Aorta (tissue), 5 donors: ENCODE data around the gene SBF2. TPM values are rescaled to one million over a fixed set of nuclear protein-coding genes. Genes with fewer than 3 reads are reported as not detected.

Experiments used
- ATAC-seq: fragments of 200-7000 bp; cut with Tn5 transposase; one replicate; pipeline ENCODE4 v1.9.1; 2022; ENCODE audit warnings: moderate library complexity; ENCODE audit not compliant: low FRiP score
- DNase-seq, 2 donors: peaks; one replicate each; pipeline ENCODE4 v3.0.0-alpha.2; 2020
- H3K27ac ChIP-seq, 2 donors: one replicate each; pipeline ENCODE4 v1.5.1; 2013; ENCODE audit warnings: low read length in 2 of 2, mild to moderate bottlenecking in 2 of 2, moderate library complexity in 2 of 2, control low read depth in 1 of 2, inconsistent platforms in 1 of 2, low read depth in 1 of 2
- H3K27me3 ChIP-seq, 2 donors: one replicate each; pipeline ENCODE4 v1.6.1; 2013; ENCODE audit warnings: control low read depth in 1 of 2, low read length in 1 of 2, mild to moderate bottlenecking in 1 of 2, moderate library complexity in 1 of 2; ENCODE audit not compliant: insufficient read depth in 2 of 2, control insufficient read depth in 1 of 2
- H3K36me3 ChIP-seq, 2 donors: one replicate each; pipeline ENCODE4 v1.6.1; 2013; ENCODE audit warnings: control low read depth in 1 of 2, low read length in 1 of 2, mild to moderate bottlenecking in 1 of 2; ENCODE audit not compliant: insufficient read depth in 2 of 2, control insufficient read depth in 1 of 2
- H3K4me1 ChIP-seq, 2 donors: one replicate each; pipeline ENCODE4 v1.6.1; 2013; ENCODE audit warnings: low read length in 2 of 2, control low read depth in 1 of 2, mild to moderate bottlenecking in 1 of 2, moderate library complexity in 1 of 2; ENCODE audit not compliant: insufficient read depth in 2 of 2, control insufficient read depth in 1 of 2
- H3K4me3 ChIP-seq, 2 donors: one replicate each; pipeline ENCODE4 v1.5.1; 2013; ENCODE audit warnings: low read length in 2 of 2, control low read depth in 1 of 2, mild to moderate bottlenecking in 1 of 2
- H3K9me3 ChIP-seq: one replicate; pipeline ENCODE4 v1.6.1; 2013; ENCODE audit warnings: mild to moderate bottlenecking, low read length; ENCODE audit not compliant: control insufficient read depth
- WGBS, 2 donors: extraction: QIAGEN DNeasy Blood & Tissue Kit; methylation state at CpG; one replicate each; pipeline ENCODE4 v1.1.7; 2013; 5-methylcytosine and 5-hydroxymethylcytosine counted together
- intact Hi-C, 2 donors: fragments of 100-400 bp; cut with DNase I; formaldehyde crosslinking; loops; one replicate each; pipeline versions ENCODE4 v1.14.2 to v1.15.0; 2022
- polyA plus RNA-seq, 2 donors: library from polyadenylated mRNA; stranded (reverse); fragments of 200-250 nt; gene quantifications; one replicate each; pipeline ENCODE4 v1.2.3, GENCODE V29; 2013
- total RNA-seq, 2 donors: library from RNA; stranded (reverse); fragmentation: NEBNext Ultra II Directional; extraction: Animal tissue kit (Norgen Biotek cat#: 25700); gene quantifications; one replicate each; pipeline ENCODE4 v1.2.1, GENCODE V29; 2021
- donor health status: healthy with polysubstance abuse.
- donor health status: Bipolar disorder and iron deficiency.
- donor health status: DM: no; HTN: no; CAD: no.
- donor health status: DM: no; HTN: no; CAD: no.
- donor health status: DM: yes; HTN: yes; CAD: no.

SBF2 gene
- total and polyA plus RNA-seq, 4 donors: 6.4 to 82.0 (median 47.6) TPM

DNA sequence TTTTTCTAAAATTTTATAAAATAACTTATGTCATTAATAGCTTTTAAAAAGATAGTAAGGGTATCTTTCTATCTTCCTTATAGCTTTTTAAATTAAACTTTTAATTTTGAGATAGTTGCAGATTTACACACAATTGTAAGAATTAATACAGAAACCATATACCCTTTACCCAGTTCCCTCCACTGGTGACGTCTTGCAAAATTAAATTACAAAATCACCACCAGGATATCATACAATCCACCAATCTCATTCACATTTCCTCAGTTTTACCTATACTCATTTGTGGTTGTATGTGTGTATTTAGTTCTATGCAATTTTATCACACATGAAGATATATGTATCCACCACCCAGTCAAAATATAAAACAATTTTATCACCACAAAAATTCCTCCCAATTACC, 10.0 kb downstream of the SBF2 start:
- no peaks in the 10 kb centered on the region for H3K9me3 ChIP-seq
- DNase-seq: no peak

DNA sequence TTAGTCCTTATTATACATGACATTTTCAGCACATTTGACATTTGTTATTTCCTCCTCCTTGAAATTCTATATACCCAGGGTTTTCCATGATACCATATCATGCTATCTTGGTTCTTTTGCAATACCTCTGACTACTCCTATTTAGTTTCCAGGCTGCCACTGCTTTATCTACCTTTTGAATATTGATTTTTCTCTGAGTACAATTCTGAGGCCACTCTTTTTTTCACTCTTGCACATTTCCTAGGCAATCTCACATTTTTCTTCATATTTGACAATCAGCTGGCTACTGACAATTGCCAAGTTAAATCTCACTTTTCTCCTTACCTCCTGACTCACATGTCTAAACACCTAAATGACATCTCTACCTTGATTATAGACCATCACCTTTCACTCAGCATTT, 11.9 kb downstream of the SBF2 start:
- no peak for ATAC-seq
- intact Hi-C loops: no loop called here
- H3K27me3 ChIP-seq: no peaks in the 10 kb centered on the region
- no peak for DNase-seq
- no peaks in the 10 kb centered on the region for H3K36me3 ChIP-seq
- H3K4me3 ChIP-seq: no peak overlapping the region
- H3K27ac ChIP-seq: no peak overlapping the region
- H3K9me3 ChIP-seq: no peaks in the 10 kb centered on the region
- no peaks in the 10 kb centered on the region for H3K4me1 ChIP-seq

More for the DNA sequence above, 10.0 kb downstream of the SBF2 start:
- H3K27ac ChIP-seq: no peak overlapping the region
- intact Hi-C loops: no loop called here
- H3K36me3 ChIP-seq: no peaks in the 10 kb centered on the region
- WGBS, 2 donors: 85 to 89% methylated on average over 1 of the region's 1 CpG
- no peak overlapping the region for H3K4me3 ChIP-seq
- ATAC-seq: no peak
- H3K4me1 ChIP-seq: no peaks in the 10 kb centered on the region
- H3K27me3 ChIP-seq: no peaks in the 10 kb centered on the region

DNA sequence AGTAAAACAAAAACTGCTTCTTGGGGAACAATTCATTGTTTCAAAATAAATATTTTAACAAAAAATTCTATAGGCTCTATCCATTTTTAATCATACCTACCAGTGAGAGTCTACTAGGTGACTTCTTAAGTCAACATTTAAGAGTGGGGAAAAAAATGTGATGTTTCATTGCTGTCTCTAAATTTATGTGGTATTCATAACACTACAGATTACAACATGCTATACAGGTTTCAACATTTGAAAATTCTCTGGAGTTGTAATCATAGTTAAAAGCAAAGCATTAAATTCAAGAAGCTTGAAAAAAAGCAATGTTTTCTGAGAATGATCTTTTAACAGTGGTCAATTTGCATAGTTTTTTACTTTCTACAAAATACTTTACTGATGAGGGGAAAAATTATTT, 18.3 kb downstream of the SBF2 start:
- DNase-seq (no peak), ATAC-seq (no peak)
- Histone ChIP-seq H3K36me3 (no peaks in the 10 kb centered on the region), H3K9me3 (no peaks in the 10 kb centered on the region), H3K27ac (no peak overlapping the region), H3K4me3 (no peak overlapping the region), H3K27me3 (no peaks in the 10 kb centered on the region), H3K4me1 (no peaks in the 10 kb centered on the region)
- intact Hi-C loops: no loop called here

DNA sequence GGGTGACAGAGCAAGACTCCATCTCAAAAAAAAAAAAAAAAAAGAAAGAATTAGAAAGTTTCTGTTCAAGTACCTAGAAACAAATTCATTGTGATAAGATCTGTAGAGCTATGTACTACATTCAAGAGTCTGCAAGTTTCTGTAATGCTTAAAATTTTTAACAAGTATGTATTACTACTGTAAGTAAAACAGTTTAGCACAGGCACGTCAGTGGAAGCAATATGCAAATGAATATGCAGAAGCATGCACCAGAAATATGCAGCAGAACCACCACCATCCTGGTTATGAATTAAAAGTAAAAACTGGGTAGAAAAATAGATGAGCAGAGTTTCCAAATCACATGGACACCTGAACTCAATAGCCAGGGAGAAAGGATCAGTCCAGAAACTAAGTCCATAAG, 19.3 kb downstream of the SBF2 start:
- 76 to 80% methylated on average over 1 of the region's 1 CpG for whole genome bisulfite sequencing, 2 donors
- no peaks in the 10 kb centered on the region for H3K36me3 ChIP-seq
- intact Hi-C loops: no loop called here
- H3K27ac ChIP-seq: no peak overlapping the region
- no peaks in the 10 kb centered on the region for H3K4me1 ChIP-seq
- H3K9me3 ChIP-seq: no peaks in the 10 kb centered on the region
- no peaks in the 10 kb centered on the region for H3K27me3 ChIP-seq
- ATAC-seq: no peak
- no peak overlapping the region for H3K4me3 ChIP-seq
- DNase-seq: no peak

DNA sequence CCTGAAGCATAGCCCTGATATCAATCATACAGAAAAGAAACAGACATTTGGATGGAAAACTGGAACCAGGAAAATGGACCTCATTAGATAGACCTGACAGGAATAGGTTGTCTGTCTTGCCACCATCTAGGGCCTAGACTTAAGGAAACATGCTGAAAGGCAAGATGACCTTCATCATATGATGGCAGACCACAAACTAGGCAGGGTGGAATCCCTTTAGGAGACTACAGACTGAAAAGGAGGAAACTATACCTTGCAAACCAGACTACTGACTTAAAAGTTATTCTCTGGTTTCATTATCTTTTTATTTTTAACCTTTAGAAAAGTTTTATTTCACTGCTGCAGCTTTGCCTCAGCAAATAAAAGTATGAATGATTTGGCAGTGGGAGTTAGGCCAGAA, 20.3 kb downstream of the SBF2 start:
- Histone ChIP-seq H3K4me3 (no peak overlapping the region), H3K27me3 (no peaks in the 10 kb centered on the region), H3K9me3 (no peaks in the 10 kb centered on the region), H3K27ac (no peak overlapping the region), H3K4me1 (peaks cover 0 to 4% of the 10 kb centered on the region in 2 donors), H3K36me3 (no peaks in the 10 kb centered on the region)
- DNase-seq (no peak), ATAC-seq (no peak)
- intact Hi-C loops: no loop called here

DNA sequence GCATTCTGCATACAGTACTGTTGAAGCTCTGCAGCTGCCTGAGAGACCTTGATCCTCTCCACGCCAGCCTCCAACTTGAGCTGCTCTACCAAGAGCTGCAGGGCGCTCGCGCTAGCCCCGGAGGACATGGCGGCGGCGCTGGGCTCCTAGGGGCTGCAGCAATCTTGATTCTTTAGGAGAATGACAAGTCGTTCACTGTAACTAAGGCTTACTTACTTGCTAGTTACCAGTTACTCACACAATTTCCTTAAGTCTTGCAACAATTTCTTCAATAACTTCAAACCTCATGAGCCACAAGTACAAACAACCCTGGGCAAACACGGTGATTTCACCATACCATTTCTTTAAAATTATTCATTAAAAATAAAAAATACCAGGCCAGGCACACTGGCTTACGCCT, 21.9 kb downstream of the SBF2 start:
- Histone ChIP-seq H3K36me3 (no peaks in the 10 kb centered on the region), H3K4me3 (no peak overlapping the region), H3K4me1 (peaks cover 0 to 4% of the 10 kb centered on the region in 2 donors), H3K27me3 (no peaks in the 10 kb centered on the region), H3K27ac (no peak overlapping the region), H3K9me3 (no peaks in the 10 kb centered on the region)
- 92 to 97% methylated on average over 3 to 11 of the region's 11 CpGs for WGBS, 2 donors
- intact Hi-C loops: no loop called here
- ATAC-seq (no peak), DNase-seq (no peak)

DNA sequence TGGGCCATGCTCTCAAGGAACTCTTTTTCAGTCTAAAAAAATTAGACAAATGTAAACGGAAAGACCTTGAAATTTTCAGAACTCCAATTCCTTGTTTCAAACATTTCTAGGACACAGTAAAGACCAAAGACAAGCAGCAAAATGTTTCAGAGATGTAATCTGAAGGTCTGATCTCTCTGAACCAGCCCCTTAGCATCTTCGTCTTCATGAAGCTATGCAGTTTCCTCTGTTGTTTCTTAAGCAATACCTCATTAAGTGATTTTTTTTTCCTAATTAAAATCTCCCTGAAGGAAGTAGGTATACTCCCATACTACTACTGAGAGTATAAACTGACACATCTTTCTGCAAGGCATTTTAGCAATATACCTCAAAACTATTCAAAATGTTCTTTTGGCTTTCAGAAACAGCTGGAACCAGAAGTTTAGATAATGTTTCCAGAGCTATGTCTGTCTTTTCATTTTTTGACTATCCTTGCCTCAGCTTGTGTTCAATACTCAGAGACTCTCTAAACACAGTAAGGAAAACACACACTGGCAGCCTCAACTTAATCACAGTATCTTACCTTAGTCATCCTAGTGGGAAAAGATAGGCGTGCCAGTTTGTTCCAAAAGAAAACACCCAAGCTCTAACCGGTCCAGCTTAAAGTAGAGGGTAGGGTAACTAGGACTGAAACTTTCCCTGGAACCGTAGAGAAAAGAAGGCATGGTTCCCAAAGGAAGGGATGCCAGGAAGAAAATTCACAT, 25.1 kb downstream of the SBF2 start:
- no peak overlapping the region for H3K27ac ChIP-seq
- intact Hi-C loops: no loop called here
- H3K9me3 ChIP-seq: no peaks in the 10 kb centered on the region
- H3K4me3 ChIP-seq: no peak overlapping the region
- ATAC-seq (no peak), DNase-seq (no peak)
- H3K36me3 ChIP-seq: no peaks in the 10 kb centered on the region
- H3K27me3 ChIP-seq: no peaks in the 10 kb centered on the region
- 60 to 62% methylated on average over 5 of the region's 5 CpGs for WGBS, 2 donors
- peaks cover 0 to 4% of the 10 kb centered on the region in 2 donors for H3K4me1 ChIP-seq

DNA sequence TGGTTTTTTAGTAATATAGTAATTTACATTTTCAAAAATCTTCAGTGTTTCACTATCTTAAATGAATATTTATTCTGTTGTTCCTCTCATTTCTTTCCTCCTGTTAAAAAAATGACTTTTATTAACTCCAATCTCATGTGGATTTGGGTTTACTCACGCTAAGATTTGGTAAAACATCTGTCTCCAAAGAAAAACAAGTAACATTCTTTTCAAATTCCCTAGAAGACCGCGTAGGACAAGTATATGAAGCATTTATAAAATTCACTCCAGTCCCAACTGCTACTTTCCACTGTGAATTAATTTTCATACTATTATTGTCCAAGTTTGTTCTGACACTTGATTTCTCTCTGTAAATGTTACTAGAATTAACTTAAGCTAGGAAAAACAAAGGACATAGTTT, 26.2 kb downstream of the SBF2 start:
- no peak overlapping the region for H3K27ac ChIP-seq
- no peaks in the 10 kb centered on the region for H3K9me3 ChIP-seq
- no peaks in the 10 kb centered on the region for H3K27me3 ChIP-seq
- intact Hi-C loops: no loop called here
- H3K4me1 ChIP-seq: peaks cover 0 to 4% of the 10 kb centered on the region in 2 donors
- DNase-seq: no peak
- WGBS, 2 donors: 75 to 81% methylated on average over 3 of the region's 3 CpGs
- no peaks in the 10 kb centered on the region for H3K36me3 ChIP-seq
- ATAC-seq: no peak
- H3K4me3 ChIP-seq: no peak overlapping the region

- DNase-seq: no peak
- Histone ChIP-seq H3K36me3 (no peaks in the 10 kb centered on the region), H3K4me3 (no peak overlapping the region), H3K9me3 (no peaks in the 10 kb centered on the region), H3K27me3 (no peaks in the 10 kb centered on the region), H3K27ac (no peak overlapping the region), H3K4me1 (peaks cover 0 to 4% of the 10 kb centered on the region in 2 donors)
- ATAC-seq: no peak
- WGBS, 2 donors: 96 to 98% methylated on average over 3 of the region's 3 CpGs
- intact Hi-C loops: no loop called here
Measured at GRCh38 chr11:10265936-10266335, 28.1 kb downstream of the SBF2 start.
